C4-2B (cell line): ENCODE measurements around the gene SMPD3.

Experiments
- ZFX ChIP-seq: fragments of 450-650 bp; IDR thresholded peaks from 2 replicates; pipeline ENCODE4 v1.6.1; 2017
- TF ChIP-seq, protein P1 (sequence below): fragments of 450-650 bp; conservative IDR thresholded peaks from 2 replicates; pipeline ENCODE4 v1.5.1; 2017; ENCODE audit warnings: mild to moderate bottlenecking

DNA sequence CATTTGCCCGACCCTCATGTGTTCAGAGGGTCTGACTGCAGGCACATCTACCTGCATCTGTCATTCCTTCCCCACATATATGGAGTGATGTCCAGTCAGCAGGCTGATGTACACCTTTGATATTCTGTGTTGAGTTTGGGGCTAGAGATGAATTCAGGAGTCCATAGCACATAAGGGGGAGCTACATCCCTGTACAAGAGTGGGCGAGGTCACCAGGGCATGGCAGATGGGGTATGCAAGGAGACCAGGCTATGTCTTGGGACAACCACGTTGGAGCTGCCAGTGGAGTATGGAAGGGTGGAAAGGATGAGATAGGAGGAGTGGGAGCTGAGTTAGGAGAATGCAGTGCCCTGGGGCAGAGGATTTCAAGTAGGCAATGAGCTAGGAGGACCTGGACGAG is 15.0 kb downstream of the SMPD3 start:
- TF ChIP-seq, protein P1, sequence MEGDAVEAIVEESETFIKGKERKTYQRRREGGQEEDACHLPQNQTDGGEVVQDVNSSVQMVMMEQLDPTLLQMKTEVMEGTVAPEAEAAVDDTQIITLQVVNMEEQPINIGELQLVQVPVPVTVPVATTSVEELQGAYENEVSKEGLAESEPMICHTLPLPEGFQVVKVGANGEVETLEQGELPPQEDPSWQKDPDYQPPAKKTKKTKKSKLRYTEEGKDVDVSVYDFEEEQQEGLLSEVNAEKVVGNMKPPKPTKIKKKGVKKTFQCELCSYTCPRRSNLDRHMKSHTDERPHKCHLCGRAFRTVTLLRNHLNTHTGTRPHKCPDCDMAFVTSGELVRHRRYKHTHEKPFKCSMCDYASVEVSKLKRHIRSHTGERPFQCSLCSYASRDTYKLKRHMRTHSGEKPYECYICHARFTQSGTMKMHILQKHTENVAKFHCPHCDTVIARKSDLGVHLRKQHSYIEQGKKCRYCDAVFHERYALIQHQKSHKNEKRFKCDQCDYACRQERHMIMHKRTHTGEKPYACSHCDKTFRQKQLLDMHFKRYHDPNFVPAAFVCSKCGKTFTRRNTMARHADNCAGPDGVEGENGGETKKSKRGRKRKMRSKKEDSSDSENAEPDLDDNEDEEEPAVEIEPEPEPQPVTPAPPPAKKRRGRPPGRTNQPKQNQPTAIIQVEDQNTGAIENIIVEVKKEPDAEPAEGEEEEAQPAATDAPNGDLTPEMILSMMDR: no peak
- no peak for TF ChIP-seq ZFX
